Measurements from ENCODE around the gene CLEC16A.

GRCh38 chr16:11198375-11198774 lies 254.0 kb downstream of the CLEC16A start:
- TF ChIP-seq ZBTB7A (IDR thresholded peaks at IDR 0.05; ENCODE audit: low read depth) (no peak), TCF12 (IDR thresholded peaks at IDR 0.05; ENCODE audit: low read depth) (no peak), MAX (IDR thresholded peaks at IDR 0.05) (no peak), RAD21 (IDR thresholded peaks at IDR 0.05; ENCODE audit: low read depth) (no peak), EP300 (IDR thresholded peaks at IDR 0.05; ENCODE audit: borderline replicate concordance) (no peak), CREB1 (IDR thresholded peaks at IDR 0.05; ENCODE audit: low read depth) (no peak), CEBPB (IDR thresholded peaks at IDR 0.05) (no peak)
